GM12865 (cell line): ENCODE data around the gene HACL1.
A peak's percentile ranks its signal among the peaks of the same experiment; 100 is the strongest.

Experiments used
- DNase-seq: peaks from one replicate; pipeline ENCODE4 v3.0.0; 2010; ENCODE audit warnings: low read depth
- H3K4me3 ChIP-seq: 2 replicates; pipeline ENCODE4 v1.5.1; 2011; ENCODE audit warnings: mild to moderate bottlenecking, low read depth, low read length, control low read depth
- CTCF ChIP-seq: IDR thresholded peaks from 2 replicates; pipeline ENCODE4 v1.5.1; 2011; ENCODE audit warnings: low read length, control low read depth, low read depth, inconsistent platforms; ENCODE audit not compliant: insufficient read depth; ENCODE audit errors: missing control alignments

The HACL1 gene

GRCh38 chr3:15558581-15558980, 42.8 kb downstream of the HACL1 start:
- DNase-seq = no peak
- H3K4me3 ChIP-seq = no peak overlapping the region
- no peak for TF ChIP-seq CTCF

- TF ChIP-seq CTCF = peak; percentile 48
- H3K4me3 ChIP-seq = no peak overlapping the region
- peak; percentile 80 for DNase-seq
Observed at GRCh38 chr3:15557511-15557946, 43.8 kb downstream of the HACL1 start.

- peak; percentile 83 for DNase-seq
- no peak overlapping the region for H3K4me3 ChIP-seq
- no peak for TF ChIP-seq CTCF
Observed at GRCh38 chr3:15556512-15556911, 44.9 kb downstream of the HACL1 start.

GRCh38 chr3:15553749-15554148, 47.6 kb downstream of the HACL1 start:
- no peak overlapping the region for H3K4me3 ChIP-seq
- TF ChIP-seq CTCF = no peak
- no peak for DNase-seq

- TF ChIP-seq CTCF = no peak
- H3K4me3 ChIP-seq = no peak overlapping the region
- no peak for DNase-seq
Observed at GRCh38 chr3:15551902-15552301, 49.5 kb downstream of the HACL1 start.

- no peak overlapping the region for H3K4me3 ChIP-seq
- DNase-seq = no peak
- no peak for TF ChIP-seq CTCF
Observed at GRCh38 chr3:15549846-15550245, 51.5 kb downstream of the HACL1 start.

GRCh38 chr3:15542614-15543013, 58.8 kb downstream of the HACL1 start:
- DNase-seq = no peak
- no peak overlapping the region for H3K4me3 ChIP-seq
- no peak for TF ChIP-seq CTCF
